CD4-positive, alpha-beta T cell (primary cell): ENCODE measurements around the gene HOXB7. TPM values are rescaled to one million over a fixed set of nuclear protein-coding genes. Genes with fewer than 3 reads are reported as not detected.
A peak's percentile ranks its signal among the peaks of the same experiment; 100 is the strongest.

Experiments used
- ATAC-seq: fragments of 200-7000 bp; cut with Tn5 transposase; one replicate; pipeline ENCODE4 v1.10.0; 2022; ENCODE audit warnings: mild to moderate bottlenecking; ENCODE audit not compliant: poor library complexity
- CTCF ChIA-PET: fragments of 350-600 bp; sonication (Branson Sonifier 250); formaldehyde crosslinking; loops from one replicate; lab custom pipeline; 2021; ENCODE audit warnings: antibody characterized with exemption, inconsistent platforms; lab: Charles Lee
- POLR2A ChIA-PET: fragments of 350-600 bp; sonication (Branson Sonifier 250); formaldehyde crosslinking; loops from one replicate; lab custom pipeline; 2021; ENCODE audit warnings: antibody characterized with exemption, inconsistent platforms; lab: Charles Lee
- DNase-seq, 14 experiments: peaks; one replicate each; pipeline ENCODE4 v3.0.0-alpha.2; 2013 to 2020; ENCODE audit warnings: mixed read lengths in 2 of 14
- H3K27ac ChIP-seq, 2 donors: one replicate each; pipeline versions ENCODE4 v1.5.1 to v1.7.0; 2013; ENCODE audit warnings: low read length in 2 of 2, low read depth in 1 of 2, mild to moderate bottlenecking in 1 of 2
- H3K27me3 ChIP-seq, 2 experiments: 1 replicate in 1 of 2; 2 replicates in 1 of 2; pipeline versions ENCODE4 v1.6.1 to v1.7.0; 2013; ENCODE audit warnings: low read length in 2 of 2, control low read depth in 1 of 2, mild to moderate bottlenecking in 1 of 2, moderate library complexity in 1 of 2; ENCODE audit not compliant: insufficient read depth in 2 of 2, control insufficient read depth in 1 of 2
- H3K36me3 ChIP-seq: one replicate; pipeline ENCODE4 v1.6.1; 2013; ENCODE audit warnings: low read length, control low read depth; ENCODE audit not compliant: insufficient read depth
- H3K4me1 ChIP-seq: one replicate; pipeline ENCODE4 v1.6.1; 2013; ENCODE audit warnings: low read length, control low read depth; ENCODE audit not compliant: insufficient read depth
- H3K4me3 ChIP-seq: one replicate; pipeline ENCODE4 v1.5.1; 2013; ENCODE audit warnings: mild to moderate bottlenecking, low read length, moderate library complexity
- H3K9me3 ChIP-seq, 2 experiments: 1 replicate in 1 of 2; 2 replicates in 1 of 2; pipeline versions ENCODE4 v1.6.1 to v1.7.0; 2013; ENCODE audit warnings: low read length in 2 of 2, mild to moderate bottlenecking in 2 of 2, control low read depth in 1 of 2, moderate library complexity in 1 of 2; ENCODE audit not compliant: control insufficient read depth in 1 of 2, insufficient read depth in 1 of 2
- H3K27ac Mint-ChIP-seq: one replicate; pipeline ENCODE4 v1.8.0; 2020; ENCODE audit warnings: mixed read lengths
- H3K27me3 Mint-ChIP-seq: one replicate; pipeline ENCODE4 v1.8.0; 2021; ENCODE audit warnings: mixed read lengths
- H3K36me3 Mint-ChIP-seq: one replicate; pipeline ENCODE4 v1.8.0; 2021; ENCODE audit warnings: low read depth, mixed read lengths
- H3K4me1 Mint-ChIP-seq: one replicate; pipeline ENCODE4 v1.8.0; 2021; ENCODE audit warnings: low read depth, mixed read lengths
- H3K4me3 Mint-ChIP-seq: one replicate; pipeline ENCODE4 v1.8.0; 2020; ENCODE audit warnings: mild to moderate bottlenecking, mixed read lengths
- H3K9me3 Mint-ChIP-seq: one replicate; pipeline ENCODE4 v1.8.0; 2020; ENCODE audit warnings: mixed read lengths
- intact Hi-C, 2 experiments: fragments of 100-400 bp; cut with DNase I in 1 of 2; cut with micrococcal nuclease in 1 of 2; formaldehyde crosslinking; loops; one replicate each; pipeline versions ENCODE4 v1.15.1 to v1.9.0; 2023 to 2025; cut with DNase I, micrococcal nuclease
- total RNA-seq, 174 experiments: library from RNA in 2 of 174; stranded (reverse) in 2 of 174; gene quantifications; one replicate each; pipeline ENCODE4 v1.2.3 and lab custom pipeline; 2021 to 2026
- TF ChIP-seq, protein P1 (sequence below): fragments of 200-600 bp; IDR thresholded peaks from one replicate; pipeline ENCODE4 v1.8.0; 2022; ENCODE audit warnings: antibody characterized with exemption, mild to moderate bottlenecking

HOXB7 gene
- total RNA-seq, 2 experiments from 2014 or later = not detected

- Mint-ChIP-seq H3K27ac (no peak overlapping the region), H3K4me3 (peak overlapping the region; percentile 79), H3K4me1 (peaks cover 48% of the 10 kb centered on the region), H3K9me3 (no peaks in the 10 kb centered on the region), H3K27me3 (peaks cover 74% of the 10 kb centered on the region), H3K36me3 (no peaks in the 10 kb centered on the region)
- Histone ChIP-seq H3K27ac (no peak overlapping the region), H3K4me1 (peaks cover 50% of the 10 kb centered on the region), H3K4me3 (peak overlapping the region; percentile 84), H3K36me3 (no peaks in the 10 kb centered on the region), H3K9me3 (peaks cover 0 to 3% of the 10 kb centered on the region in 2 experiments), H3K27me3 (peaks cover 31 to 32% of the 10 kb centered on the region in 2 experiments)
- TF ChIP-seq, protein P1, sequence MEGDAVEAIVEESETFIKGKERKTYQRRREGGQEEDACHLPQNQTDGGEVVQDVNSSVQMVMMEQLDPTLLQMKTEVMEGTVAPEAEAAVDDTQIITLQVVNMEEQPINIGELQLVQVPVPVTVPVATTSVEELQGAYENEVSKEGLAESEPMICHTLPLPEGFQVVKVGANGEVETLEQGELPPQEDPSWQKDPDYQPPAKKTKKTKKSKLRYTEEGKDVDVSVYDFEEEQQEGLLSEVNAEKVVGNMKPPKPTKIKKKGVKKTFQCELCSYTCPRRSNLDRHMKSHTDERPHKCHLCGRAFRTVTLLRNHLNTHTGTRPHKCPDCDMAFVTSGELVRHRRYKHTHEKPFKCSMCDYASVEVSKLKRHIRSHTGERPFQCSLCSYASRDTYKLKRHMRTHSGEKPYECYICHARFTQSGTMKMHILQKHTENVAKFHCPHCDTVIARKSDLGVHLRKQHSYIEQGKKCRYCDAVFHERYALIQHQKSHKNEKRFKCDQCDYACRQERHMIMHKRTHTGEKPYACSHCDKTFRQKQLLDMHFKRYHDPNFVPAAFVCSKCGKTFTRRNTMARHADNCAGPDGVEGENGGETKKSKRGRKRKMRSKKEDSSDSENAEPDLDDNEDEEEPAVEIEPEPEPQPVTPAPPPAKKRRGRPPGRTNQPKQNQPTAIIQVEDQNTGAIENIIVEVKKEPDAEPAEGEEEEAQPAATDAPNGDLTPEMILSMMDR = no peak
- ATAC-seq = no peak
- intact Hi-C loops = no loop called here
- ChIA-PET CTCF (no interaction called here), POLR2A (no interaction called here)
- DNase-seq = peak in 1 of 14 experiments; percentile 20
Measured at GRCh38 chr17:48576479-48577309, 34.1 kb downstream of the HOXB7 start.

- H3K36me3 Mint-ChIP-seq = no peaks in the 10 kb centered on the region
- TF ChIP-seq, protein P1 = no peak
- peaks cover 40% of the 10 kb centered on the region for H3K4me1 Mint-ChIP-seq
Measured at GRCh38 chr17:48575673-48576478, 34.9 kb downstream of the HOXB7 start.

DNA sequence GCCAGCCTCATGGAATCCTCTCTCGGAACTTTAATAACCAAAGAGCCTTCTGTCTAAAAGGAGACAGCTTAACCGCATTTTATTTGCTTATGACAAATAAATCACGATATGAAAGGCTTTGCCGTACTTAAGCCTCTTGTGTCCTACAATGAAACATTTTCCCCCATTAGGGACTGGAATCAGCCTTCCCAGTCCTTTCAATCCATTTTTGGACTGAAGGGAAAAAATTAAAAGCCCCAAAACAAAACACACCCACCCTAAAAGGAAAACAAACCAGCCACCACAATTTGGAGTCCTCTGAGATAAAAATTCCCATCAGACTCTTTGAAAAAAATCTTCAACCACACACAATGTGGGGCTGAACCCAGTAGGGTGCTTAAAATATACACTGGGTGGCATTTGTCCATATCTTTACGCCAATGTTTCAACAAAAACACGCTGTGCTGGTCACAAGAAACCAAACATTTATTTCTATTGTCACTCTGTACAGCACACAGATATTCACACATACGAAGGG, 35.7 kb downstream of the HOXB7 start:
- Histone ChIP-seq H3K4me1 (peaks cover 38% of the 10 kb centered on the region), H3K9me3 (peaks cover 0 to 3% of the 10 kb centered on the region in 2 experiments), H3K27me3 (peaks cover 15 to 17% of the 10 kb centered on the region in 2 experiments), H3K36me3 (no peaks in the 10 kb centered on the region), H3K27ac (no peak overlapping the region), H3K4me3 (no peak overlapping the region)
- CTCF ChIA-PET = interaction anchor here (1.0 kb wide), 1 partner anchor 223 kb away, joined by 7 read pairs; no protein-coding TSS in a partner anchor
- Mint-ChIP-seq H3K27ac (no peak overlapping the region), H3K27me3 (peaks cover 62% of the 10 kb centered on the region), H3K4me3 (peak overlapping the region; percentile 23), H3K4me1 (peaks cover 32% of the 10 kb centered on the region), H3K36me3 (no peaks in the 10 kb centered on the region), H3K9me3 (no peaks in the 10 kb centered on the region)
- intact Hi-C loops = no loop called here
- POLR2A ChIA-PET = no interaction called here
- TF ChIP-seq, protein P1 = no peak
- ATAC-seq (no peak), DNase-seq (no peak)

More at GRCh38 chr17:48575673-48576478, 34.9 kb downstream of the HOXB7 start:
- POLR2A ChIA-PET = no interaction called here
- ATAC-seq (no peak), DNase-seq (no peak)
- no peaks in the 10 kb centered on the region for H3K36me3 ChIP-seq
- CTCF ChIA-PET = no interaction called here
- H3K9me3 Mint-ChIP-seq = no peaks in the 10 kb centered on the region
- H3K4me3 ChIP-seq = no peak overlapping the region
- no peak overlapping the region for H3K27ac ChIP-seq
- intact Hi-C loops = no loop called here
- peaks cover 23 to 24% of the 10 kb centered on the region in 2 experiments for H3K27me3 ChIP-seq
- H3K9me3 ChIP-seq = peaks cover 0 to 3% of the 10 kb centered on the region in 2 experiments
- H3K27ac Mint-ChIP-seq = no peak overlapping the region
- peaks cover 69% of the 10 kb centered on the region for H3K27me3 Mint-ChIP-seq
- H3K4me1 ChIP-seq = peaks cover 44% of the 10 kb centered on the region
- H3K4me3 Mint-ChIP-seq = peak overlapping the region; percentile 48
